ENCODE measurements around the gene COL12A1.

GRCh38 chr6:75041381-75041780 is 164.5 kb downstream of the COL12A1 start:
- TF ChIP-seq, protein P1, sequence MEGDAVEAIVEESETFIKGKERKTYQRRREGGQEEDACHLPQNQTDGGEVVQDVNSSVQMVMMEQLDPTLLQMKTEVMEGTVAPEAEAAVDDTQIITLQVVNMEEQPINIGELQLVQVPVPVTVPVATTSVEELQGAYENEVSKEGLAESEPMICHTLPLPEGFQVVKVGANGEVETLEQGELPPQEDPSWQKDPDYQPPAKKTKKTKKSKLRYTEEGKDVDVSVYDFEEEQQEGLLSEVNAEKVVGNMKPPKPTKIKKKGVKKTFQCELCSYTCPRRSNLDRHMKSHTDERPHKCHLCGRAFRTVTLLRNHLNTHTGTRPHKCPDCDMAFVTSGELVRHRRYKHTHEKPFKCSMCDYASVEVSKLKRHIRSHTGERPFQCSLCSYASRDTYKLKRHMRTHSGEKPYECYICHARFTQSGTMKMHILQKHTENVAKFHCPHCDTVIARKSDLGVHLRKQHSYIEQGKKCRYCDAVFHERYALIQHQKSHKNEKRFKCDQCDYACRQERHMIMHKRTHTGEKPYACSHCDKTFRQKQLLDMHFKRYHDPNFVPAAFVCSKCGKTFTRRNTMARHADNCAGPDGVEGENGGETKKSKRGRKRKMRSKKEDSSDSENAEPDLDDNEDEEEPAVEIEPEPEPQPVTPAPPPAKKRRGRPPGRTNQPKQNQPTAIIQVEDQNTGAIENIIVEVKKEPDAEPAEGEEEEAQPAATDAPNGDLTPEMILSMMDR (IDR thresholded peaks at IDR 0.05), result no peak
- no peak for TF ChIP-seq POLR2A (IDR thresholded peaks at IDR 0.05)
